H1 (cell line): ENCODE measurements around the gene IPO11. TPM values are rescaled to one million over a fixed set of nuclear protein-coding genes. Genes with fewer than 3 reads are reported as not detected.

Experiments used
- CHD7 ChIP-seq: fragments of 300-600 bp; sonication (generic); IDR thresholded peaks from 2 replicates; pipeline ENCODE4 v1.7.1; 2012; ENCODE audit warnings: low read length, moderate library complexity, mild to moderate bottlenecking, inconsistent platforms; ENCODE audit not compliant: insufficient replicate concordance
- TBP ChIP-seq: IDR thresholded peaks from 2 replicates; pipeline ENCODE4 v1.6.1; 2011; ENCODE audit warnings: low read depth, low read length, improper control_type of control experiment
- polyA plus RNA-seq, 7 experiments: library from polyadenylated mRNA; depleted of rRNA in 3 of 7; stranded (reverse) in 5 of 7; unstranded in 2 of 7; fragments of >200 nt in 5 of 7; fragments of 200-250 nt in 2 of 7; gene quantifications; 1 replicate in 5 of 7; 2 replicates in 1 of 7; 4 replicates in 1 of 7; pipeline versions ENCODE4 v1.2.1 to v1.2.3, GENCODE V29; 2011 to 2013; ENCODE audit warnings: missing spikeins in 2 of 7, mixed read lengths in 2 of 7
- total RNA-seq: library from RNA; stranded (reverse); fragmentation: NEBNext Ultra II Directional; extraction: Animal tissue kit (Norgen Biotek cat#: 25700); gene quantifications from 2 replicates; pipeline ENCODE4 v1.2.1, GENCODE V29; 2021

Gene IPO11
- total and polyA plus RNA-seq, 2 of the 8 experiments (the other 6 are each of a cell fraction or from before 2014, with no cell fraction given), result 23.6 to 64.4 TPM

DNA sequence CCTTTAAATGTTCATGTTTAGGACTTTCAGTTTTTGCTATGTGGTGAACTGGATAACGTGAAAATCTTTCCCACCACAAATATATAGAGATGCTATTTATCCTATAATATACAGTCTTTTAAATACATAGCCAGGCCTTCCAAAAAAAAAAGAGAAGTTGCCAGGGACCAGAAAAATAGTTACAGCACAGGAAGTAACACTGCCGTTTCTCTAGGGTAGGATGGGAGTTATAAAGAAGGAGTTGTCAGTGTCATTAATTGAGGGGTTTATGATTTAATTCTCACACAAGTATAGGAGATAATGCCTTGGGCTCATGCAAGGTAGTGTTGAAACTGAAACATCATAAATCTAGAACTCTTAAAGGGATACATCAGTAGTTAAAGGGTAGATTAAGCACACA is 250.0 kb downstream of the IPO11 start (continued):
- no peak for TF ChIP-seq CHD7
- TF ChIP-seq TBP, result no peak
